Right lobe of liver (tissue), 4 donors: ENCODE results near the gene SH3PXD2A.

Source experiments
- CTCF ChIP-seq, 4 donors: fragments of 200-600 bp in 3 of 4; fragments of 450-650 bp in 1 of 4; IDR thresholded peaks; one replicate each; pipeline versions ENCODE4 v1.5.1 to v1.8.0; 2016 to 2022; ENCODE audit warnings: antibody characterized with exemption in 4 of 4, mild to moderate bottlenecking in 2 of 4
- POLR2A ChIP-seq: fragments of 450-650 bp; IDR thresholded peaks from one replicate; pipeline ENCODE4 v1.6.1; 2017; ENCODE audit warnings: antibody characterized with exemption, mild to moderate bottlenecking
- donor health status: DM: no; HTN: no; CAD: no.
- donor health status: DM: no; HTN: no; CAD: no.
- donor health status: DM: no; HTN: yes; CAD: no.

- TF ChIP-seq CTCF (IDR thresholded peaks at IDR 0.05) (no peak), POLR2A (no peak)
These were observed 162.9 kb downstream of the SH3PXD2A start for GRCh38 chr10:103692436-103692951.
